D721Med (cell line): ENCODE data around the gene MRC2.
"Not testable (repeated sequence)": the region's sequence is repeated elsewhere in the genome, so short reads cannot be mapped to it uniquely, and the experiment has no call there.

Source experiments
- DNase-seq: peaks from one replicate; pipeline ENCODE4 v3.0.0; 2011; ENCODE audit warnings: low spot score; ENCODE audit not compliant: insufficient read length
- FAIRE-seq: peaks from 2 replicates; lab custom pipeline; 2011; peaks lifted over from hg19 to GRCh38; lab: Jason Lieb, UNC
- TF ChIP-seq, protein P1 (sequence below): IDR thresholded peaks from 2 replicates; pipeline ENCODE4 v1.5.1; 2012; ENCODE audit warnings: mild to moderate bottlenecking, control low read depth; ENCODE audit not compliant: insufficient read depth; ENCODE audit errors: missing control alignments

MRC2 gene

DNA sequence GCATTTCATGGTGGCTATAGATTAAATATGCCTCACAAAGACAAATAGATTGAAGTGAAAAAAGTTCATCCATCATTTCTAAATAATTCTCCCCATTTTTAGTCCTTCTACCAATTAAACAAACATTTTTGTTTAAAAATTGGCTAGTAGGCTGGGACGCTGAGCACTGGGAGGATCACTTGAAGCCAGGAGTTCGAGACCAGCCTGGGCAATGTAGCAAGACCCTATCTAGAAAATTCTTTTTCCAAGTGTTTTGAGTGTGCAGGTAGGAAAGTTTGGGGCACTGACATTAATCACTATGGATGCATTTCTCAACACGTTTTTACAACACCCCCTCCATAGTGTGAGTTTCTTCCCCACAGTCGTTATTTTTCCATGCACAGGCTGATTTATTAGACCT, 56.7 kb downstream of the MRC2 start:
- FAIRE-seq, result no peak
- TF ChIP-seq, protein P1, sequence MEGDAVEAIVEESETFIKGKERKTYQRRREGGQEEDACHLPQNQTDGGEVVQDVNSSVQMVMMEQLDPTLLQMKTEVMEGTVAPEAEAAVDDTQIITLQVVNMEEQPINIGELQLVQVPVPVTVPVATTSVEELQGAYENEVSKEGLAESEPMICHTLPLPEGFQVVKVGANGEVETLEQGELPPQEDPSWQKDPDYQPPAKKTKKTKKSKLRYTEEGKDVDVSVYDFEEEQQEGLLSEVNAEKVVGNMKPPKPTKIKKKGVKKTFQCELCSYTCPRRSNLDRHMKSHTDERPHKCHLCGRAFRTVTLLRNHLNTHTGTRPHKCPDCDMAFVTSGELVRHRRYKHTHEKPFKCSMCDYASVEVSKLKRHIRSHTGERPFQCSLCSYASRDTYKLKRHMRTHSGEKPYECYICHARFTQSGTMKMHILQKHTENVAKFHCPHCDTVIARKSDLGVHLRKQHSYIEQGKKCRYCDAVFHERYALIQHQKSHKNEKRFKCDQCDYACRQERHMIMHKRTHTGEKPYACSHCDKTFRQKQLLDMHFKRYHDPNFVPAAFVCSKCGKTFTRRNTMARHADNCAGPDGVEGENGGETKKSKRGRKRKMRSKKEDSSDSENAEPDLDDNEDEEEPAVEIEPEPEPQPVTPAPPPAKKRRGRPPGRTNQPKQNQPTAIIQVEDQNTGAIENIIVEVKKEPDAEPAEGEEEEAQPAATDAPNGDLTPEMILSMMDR, result no peak
- no peak for DNase-seq

- TF ChIP-seq, protein P1, result no peak
- FAIRE-seq, result no peak
- DNase-seq, result no peak
These were observed 60.5 kb downstream of the MRC2 start for GRCh38 chr17:62687997-62688396.

DNA sequence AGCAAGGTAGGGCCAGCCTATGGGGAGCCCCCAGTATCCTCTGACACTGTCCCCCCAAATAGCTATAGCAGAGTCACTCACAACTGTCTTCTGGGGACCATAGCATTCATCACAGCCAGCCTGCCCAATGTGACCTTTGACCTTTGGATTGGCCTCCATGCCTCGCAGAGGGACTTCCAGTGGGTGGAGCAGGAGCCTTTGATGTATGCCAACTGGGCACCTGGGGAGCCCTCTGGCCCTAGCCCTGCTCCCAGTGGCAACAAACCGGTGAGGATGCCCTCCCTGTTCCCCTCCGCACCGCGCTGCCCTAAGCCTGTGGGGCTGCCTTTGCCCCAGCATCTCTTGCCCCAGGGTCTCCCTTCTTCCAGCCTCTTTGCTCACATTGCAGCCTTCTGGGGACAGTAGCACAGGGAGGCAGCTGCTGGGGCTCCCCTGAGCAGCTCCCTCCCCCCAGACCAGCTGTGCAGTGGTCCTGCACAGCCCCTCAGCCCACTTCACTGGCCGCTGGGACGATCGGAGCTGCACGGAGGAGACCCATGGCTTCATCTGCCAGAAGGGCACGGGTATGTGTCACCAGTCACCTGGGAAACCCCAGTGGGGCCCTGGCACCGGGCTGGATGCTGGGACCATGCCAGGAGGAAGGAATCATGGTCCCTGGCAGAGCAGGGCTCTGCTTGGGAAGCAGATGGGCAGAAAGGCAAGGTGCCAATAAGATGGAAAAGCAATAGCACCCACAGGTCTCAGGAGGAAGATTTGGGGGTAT, 61.1 kb downstream of the MRC2 start:
- DNase-seq (no peak), FAIRE-seq (no peak)
- TF ChIP-seq, protein P1, result no peak

GRCh38 chr17:62689441-62690167, 62.1 kb downstream of the MRC2 start:
- FAIRE-seq (no peak), DNase-seq (no peak)
- TF ChIP-seq, protein P1, result no peak

DNA sequence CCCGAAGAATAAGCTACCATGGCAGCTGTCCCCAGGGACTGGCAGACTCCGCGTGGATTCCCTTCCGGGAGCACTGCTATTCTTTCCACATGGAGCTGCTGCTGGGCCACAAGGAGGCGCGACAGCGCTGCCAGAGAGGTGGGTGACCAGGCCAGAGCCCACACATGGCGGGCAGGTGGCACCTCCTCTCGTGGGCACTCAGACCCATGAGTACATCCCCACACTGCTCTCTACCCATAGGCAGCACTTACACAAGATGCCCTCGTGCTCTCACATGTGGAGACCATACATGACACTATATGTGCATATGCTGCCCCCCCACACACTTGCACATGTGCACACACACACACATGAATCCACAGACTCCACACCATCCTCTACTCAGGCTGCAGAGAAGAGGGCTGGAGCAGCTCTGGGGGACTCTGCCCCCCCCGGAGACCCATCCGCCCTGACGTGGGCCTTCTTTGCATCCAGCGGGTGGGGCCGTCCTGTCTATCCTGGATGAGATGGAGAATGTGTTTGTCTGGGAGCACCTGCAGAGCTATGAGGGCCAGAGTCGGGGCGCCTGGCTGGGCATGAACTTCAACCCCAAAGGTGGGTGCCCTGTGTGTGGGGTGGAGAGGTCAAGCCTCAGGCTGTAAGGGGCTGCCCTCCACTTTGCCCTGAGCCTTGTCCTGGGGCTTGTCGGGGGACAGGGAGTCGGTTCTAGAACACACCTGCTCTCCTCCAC, 62.9 kb downstream of the MRC2 start:
- TF ChIP-seq, protein P1, result no peak
- DNase-seq (no peak), FAIRE-seq (no peak)

- not testable (repeated sequence) for DNase-seq, FAIRE-seq
These were observed 64.1 kb downstream of the MRC2 start for GRCh38 chr17:62691589-62691915.

- FAIRE-seq (no peak), DNase-seq (no peak)
- TF ChIP-seq, protein P1, result no peak
These were observed 64.7 kb downstream of the MRC2 start for GRCh38 chr17:62692159-62692651.
